HepG2 (cell line): Measurements from ENCODE around the gene GCH1. TPM values are rescaled to one million over a fixed set of nuclear protein-coding genes. Genes with fewer than 3 reads are reported as not detected.
A peak's percentile ranks its signal among the peaks of the same experiment; 100 is the strongest.

Experiments used
- FOSL1 ChIP-seq: sonication (generic); formaldehyde crosslinking; IDR thresholded peaks from 2 replicates; pipeline ENCODE4 v1.9.0; 2021; ENCODE audit warnings: missing genetic modification reagents, borderline replicate concordance
- FOXP1 ChIP-seq, 2 experiments: fragments of 450-650 bp in 1 of 2; IDR thresholded peaks; 2 replicates each; pipeline ENCODE4 v1.6.1; 2017 to 2018; ENCODE audit warnings: antibody characterized with exemption in 1 of 2
- JDP2 ChIP-seq: sonication (generic); formaldehyde crosslinking; IDR thresholded peaks from 2 replicates; pipeline ENCODE4 v1.8.1; 2022; ENCODE audit warnings: missing genetic modification reagents, borderline replicate concordance
- MTA1 ChIP-seq: sonication (generic); formaldehyde crosslinking; IDR thresholded peaks from 2 replicates; pipeline ENCODE4 v1.4.0; 2020; ENCODE audit warnings: missing genetic modification reagents, mild to moderate bottlenecking, borderline replicate concordance
- RFX1 ChIP-seq: fragments of 450-650 bp; IDR thresholded peaks from 2 replicates; pipeline ENCODE4 v1.6.1; 2017
- SIN3B ChIP-seq: fragments of 150-350 bp; IDR thresholded peaks from 2 replicates; pipeline ENCODE4 v1.6.1; 2014; ENCODE audit warnings: low read length
- ZNF619 ChIP-seq: sonication (generic); formaldehyde crosslinking; IDR thresholded peaks from 2 replicates; pipeline ENCODE4 v1.4.0; 2020; ENCODE audit warnings: mild to moderate bottlenecking, missing genetic modification reagents
- polyA plus RNA-seq, 8 experiments: library from polyadenylated mRNA; depleted of rRNA in 3 of 8; stranded (reverse) in 7 of 8; unstranded in 1 of 8; fragments of >200 nt; fragmentation: Illumina TruSeq in 4 of 8; extraction: Trizol in 4 of 8; gene quantifications; 2 replicates each; pipeline versions ENCODE4 v1.2.1 to v1.2.3, GENCODE V29; 2011 to 2016; ENCODE audit warnings: low read depth in 4 of 8, missing spikeins in 1 of 8, mixed read lengths in 1 of 8; ENCODE audit not compliant: insufficient read depth in 1 of 8
- total RNA-seq, 5 experiments: library from RNA; depleted of rRNA; stranded (reverse); fragments of >200 nt; fragmentation: Illumina TruSeq; extraction: Trizol; gene quantifications; 2 replicates each; pipeline ENCODE4 v1.2.3, GENCODE V29; 2016; ENCODE audit warnings: low read depth in 1 of 5
- TF ChIP-seq, protein P1 (sequence below): IDR thresholded peaks from 2 replicates; pipeline ENCODE4 v1.6.1; 2016; ENCODE audit warnings: missing genetic modification reagents, missing compliant biosample characterization
- TF ChIP-seq, protein P2 (sequence below): IDR thresholded peaks from 2 replicates; pipeline ENCODE4 v1.6.1; 2016; ENCODE audit warnings: missing biosample characterization, missing genetic modification reagents, low read depth
- TF ChIP-seq, protein P3 (sequence below): sonication (generic); formaldehyde crosslinking; IDR thresholded peaks from 2 replicates; pipeline ENCODE4 v1.8.1; 2023; ENCODE audit warnings: missing genetic modification reagents, mild to moderate bottlenecking, borderline replicate concordance
- TF ChIP-seq, protein P4 (sequence below): sonication (generic); formaldehyde crosslinking; IDR thresholded peaks from 2 replicates; pipeline ENCODE4 v1.5.0; 2020; ENCODE audit warnings: missing genetic modification reagents
- TF ChIP-seq, protein P5 (sequence below): IDR thresholded peaks from 2 replicates; pipeline ENCODE4 v1.6.1; 2016; ENCODE audit warnings: low read depth, missing genetic modification reagents, missing compliant biosample characterization
- TF ChIP-seq, protein P6 (sequence below): conservative IDR thresholded peaks from 2 replicates; pipeline ENCODE4 v1.6.1; 2018; ENCODE audit warnings: missing genetic modification reagents
- TF ChIP-seq, protein P7 (sequence below): sonication (generic); formaldehyde crosslinking; IDR thresholded peaks from 2 replicates; pipeline ENCODE4 v1.8.1; 2023; ENCODE audit warnings: mild to moderate bottlenecking, inconsistent platforms, moderate library complexity, missing genetic modification reagents, borderline replicate concordance
- TF ChIP-seq, protein P8 (sequence below): sonication (generic); formaldehyde crosslinking; IDR thresholded peaks from 2 replicates; pipeline ENCODE4 v1.5.0; 2020; ENCODE audit warnings: mild to moderate bottlenecking, missing genetic modification reagents, borderline replicate concordance

The GCH1 gene
- total and polyA plus RNA-seq, 2 of the 13 experiments (the other 11 are each of a cell fraction or from before 2014, with no cell fraction given): 15.0 to 25.2 TPM

DNA sequence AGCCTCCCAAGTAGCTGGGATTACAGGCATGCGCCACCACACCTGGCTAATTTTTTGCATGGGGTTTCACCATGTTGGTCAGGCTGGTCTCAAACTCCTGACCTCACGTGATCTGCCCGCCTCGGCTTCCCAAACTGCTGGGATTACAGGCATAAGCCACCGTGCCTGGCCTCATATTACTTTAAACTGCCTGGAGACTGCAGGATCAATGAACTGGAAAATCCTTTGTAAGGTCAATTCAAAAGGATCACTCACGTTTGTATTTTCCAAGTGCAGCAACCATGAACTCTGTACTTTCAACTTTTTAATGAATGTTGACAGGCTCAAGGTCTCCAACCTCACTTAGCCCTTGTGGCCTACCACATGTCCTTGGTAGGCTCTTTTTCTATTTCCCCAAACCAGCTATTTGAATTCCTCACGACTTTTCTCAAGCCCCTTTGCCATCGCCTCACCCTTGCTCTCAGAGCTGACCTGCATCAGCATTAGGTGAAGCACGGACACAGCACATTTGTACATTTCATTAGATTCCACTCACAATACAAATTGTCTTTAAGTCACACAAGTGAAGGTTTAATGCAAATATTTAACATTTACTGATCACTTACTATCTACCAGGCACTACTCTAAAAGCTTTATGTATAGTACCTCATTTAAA lies 42.2 kb upstream of the GCH1 start (continued):
- TF ChIP-seq, protein P1, sequence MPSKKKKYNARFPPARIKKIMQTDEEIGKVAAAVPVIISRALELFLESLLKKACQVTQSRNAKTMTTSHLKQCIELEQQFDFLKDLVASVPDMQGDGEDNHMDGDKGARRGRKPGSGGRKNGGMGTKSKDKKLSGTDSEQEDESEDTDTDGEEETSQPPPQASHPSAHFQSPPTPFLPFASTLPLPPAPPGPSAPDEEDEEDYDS (CRISPR knock-in tag): no peak
- TF ChIP-seq, protein P2, sequence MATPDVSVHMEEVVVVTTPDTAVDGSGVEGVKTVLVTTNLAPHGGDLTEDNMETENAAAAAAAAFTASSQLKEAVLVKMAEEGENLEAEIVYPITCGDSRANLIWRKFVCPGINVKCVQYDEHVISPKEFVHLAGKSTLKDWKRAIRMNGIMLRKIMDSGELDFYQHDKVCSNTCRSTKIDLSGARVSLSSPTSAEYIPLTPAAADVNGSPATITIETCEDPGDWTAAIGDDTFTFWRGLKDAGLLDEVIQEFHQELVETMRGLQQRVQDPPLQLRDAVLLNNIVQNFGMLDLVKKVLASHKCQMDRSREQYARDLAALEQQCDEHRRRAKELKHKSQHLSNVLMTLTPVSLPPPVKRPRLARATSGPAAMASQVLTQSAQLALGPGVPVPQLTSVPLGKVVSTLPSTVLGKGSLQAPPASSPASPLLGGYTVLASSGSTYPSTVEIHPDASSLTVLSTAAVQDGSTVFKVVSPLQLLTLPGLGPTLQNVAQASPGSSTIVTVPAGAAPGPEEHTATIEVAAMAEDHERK (CRISPR knock-in tag): no peak
- TF ChIP-seq, protein P3, sequence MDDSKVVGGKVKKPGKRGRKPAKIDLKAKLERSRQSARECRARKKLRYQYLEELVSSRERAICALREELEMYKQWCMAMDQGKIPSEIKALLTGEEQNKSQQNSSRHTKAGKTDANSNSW (CRISPR knock-in tag): no peak
- TF ChIP-seq FOXP1 (IDR thresholded peaks at IDR 0.05) (no peak), FOXP1 (CRISPR knock-in tag; IDR thresholded peaks at IDR 0.05) (peak; percentile 61), FOSL1 (CRISPR knock-in tag) (no peak), SIN3B (no peak), JDP2 (CRISPR knock-in tag) (no peak), ZNF619 (no peak), MTA1 (CRISPR knock-in tag) (no peak), RFX1 (no peak)
- TF ChIP-seq, protein P4, sequence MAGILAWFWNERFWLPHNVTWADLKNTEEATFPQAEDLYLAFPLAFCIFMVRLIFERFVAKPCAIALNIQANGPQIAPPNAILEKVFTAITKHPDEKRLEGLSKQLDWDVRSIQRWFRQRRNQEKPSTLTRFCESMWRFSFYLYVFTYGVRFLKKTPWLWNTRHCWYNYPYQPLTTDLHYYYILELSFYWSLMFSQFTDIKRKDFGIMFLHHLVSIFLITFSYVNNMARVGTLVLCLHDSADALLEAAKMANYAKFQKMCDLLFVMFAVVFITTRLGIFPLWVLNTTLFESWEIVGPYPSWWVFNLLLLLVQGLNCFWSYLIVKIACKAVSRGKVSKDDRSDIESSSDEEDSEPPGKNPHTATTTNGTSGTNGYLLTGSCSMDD: no peak
- TF ChIP-seq, protein P5, sequence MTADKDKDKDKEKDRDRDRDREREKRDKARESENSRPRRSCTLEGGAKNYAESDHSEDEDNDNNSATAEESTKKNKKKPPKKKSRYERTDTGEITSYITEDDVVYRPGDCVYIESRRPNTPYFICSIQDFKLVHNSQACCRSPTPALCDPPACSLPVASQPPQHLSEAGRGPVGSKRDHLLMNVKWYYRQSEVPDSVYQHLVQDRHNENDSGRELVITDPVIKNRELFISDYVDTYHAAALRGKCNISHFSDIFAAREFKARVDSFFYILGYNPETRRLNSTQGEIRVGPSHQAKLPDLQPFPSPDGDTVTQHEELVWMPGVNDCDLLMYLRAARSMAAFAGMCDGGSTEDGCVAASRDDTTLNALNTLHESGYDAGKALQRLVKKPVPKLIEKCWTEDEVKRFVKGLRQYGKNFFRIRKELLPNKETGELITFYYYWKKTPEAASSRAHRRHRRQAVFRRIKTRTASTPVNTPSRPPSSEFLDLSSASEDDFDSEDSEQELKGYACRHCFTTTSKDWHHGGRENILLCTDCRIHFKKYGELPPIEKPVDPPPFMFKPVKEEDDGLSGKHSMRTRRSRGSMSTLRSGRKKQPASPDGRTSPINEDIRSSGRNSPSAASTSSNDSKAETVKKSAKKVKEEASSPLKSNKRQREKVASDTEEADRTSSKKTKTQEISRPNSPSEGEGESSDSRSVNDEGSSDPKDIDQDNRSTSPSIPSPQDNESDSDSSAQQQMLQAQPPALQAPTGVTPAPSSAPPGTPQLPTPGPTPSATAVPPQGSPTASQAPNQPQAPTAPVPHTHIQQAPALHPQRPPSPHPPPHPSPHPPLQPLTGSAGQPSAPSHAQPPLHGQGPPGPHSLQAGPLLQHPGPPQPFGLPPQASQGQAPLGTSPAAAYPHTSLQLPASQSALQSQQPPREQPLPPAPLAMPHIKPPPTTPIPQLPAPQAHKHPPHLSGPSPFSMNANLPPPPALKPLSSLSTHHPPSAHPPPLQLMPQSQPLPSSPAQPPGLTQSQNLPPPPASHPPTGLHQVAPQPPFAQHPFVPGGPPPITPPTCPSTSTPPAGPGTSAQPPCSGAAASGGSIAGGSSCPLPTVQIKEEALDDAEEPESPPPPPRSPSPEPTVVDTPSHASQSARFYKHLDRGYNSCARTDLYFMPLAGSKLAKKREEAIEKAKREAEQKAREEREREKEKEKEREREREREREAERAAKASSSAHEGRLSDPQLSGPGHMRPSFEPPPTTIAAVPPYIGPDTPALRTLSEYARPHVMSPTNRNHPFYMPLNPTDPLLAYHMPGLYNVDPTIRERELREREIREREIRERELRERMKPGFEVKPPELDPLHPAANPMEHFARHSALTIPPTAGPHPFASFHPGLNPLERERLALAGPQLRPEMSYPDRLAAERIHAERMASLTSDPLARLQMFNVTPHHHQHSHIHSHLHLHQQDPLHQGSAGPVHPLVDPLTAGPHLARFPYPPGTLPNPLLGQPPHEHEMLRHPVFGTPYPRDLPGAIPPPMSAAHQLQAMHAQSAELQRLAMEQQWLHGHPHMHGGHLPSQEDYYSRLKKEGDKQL (CRISPR knock-in tag): no peak
- TF ChIP-seq, protein P6, sequence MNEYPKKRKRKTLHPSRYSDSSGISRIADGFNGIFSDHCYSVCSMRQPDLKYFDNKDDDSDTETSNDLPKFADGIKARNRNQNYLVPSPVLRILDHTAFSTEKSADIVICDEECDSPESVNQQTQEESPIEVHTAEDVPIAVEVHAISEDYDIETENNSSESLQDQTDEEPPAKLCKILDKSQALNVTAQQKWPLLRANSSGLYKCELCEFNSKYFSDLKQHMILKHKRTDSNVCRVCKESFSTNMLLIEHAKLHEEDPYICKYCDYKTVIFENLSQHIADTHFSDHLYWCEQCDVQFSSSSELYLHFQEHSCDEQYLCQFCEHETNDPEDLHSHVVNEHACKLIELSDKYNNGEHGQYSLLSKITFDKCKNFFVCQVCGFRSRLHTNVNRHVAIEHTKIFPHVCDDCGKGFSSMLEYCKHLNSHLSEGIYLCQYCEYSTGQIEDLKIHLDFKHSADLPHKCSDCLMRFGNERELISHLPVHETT: no peak
- TF ChIP-seq, protein P7, sequence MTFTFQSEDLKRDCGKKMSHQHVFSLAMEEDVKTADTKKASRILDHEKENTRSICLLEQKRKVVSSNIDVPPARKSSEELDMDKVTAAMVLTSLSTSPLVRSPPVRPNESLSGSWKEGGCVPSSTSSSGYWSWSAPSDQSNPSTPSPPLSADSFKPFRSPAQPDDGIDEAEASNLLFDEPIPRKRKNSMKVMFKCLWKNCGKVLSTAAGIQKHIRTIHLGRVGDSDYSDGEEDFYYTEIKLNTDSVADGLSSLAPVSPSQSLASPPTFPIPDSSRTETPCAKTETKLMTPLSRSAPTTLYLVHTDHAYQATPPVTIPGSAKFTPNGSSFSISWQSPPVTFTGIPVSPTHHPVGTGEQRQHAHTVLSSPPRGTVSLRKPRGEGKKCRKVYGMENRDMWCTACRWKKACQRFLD (CRISPR knock-in tag): no peak
- TF ChIP-seq, protein P8, sequence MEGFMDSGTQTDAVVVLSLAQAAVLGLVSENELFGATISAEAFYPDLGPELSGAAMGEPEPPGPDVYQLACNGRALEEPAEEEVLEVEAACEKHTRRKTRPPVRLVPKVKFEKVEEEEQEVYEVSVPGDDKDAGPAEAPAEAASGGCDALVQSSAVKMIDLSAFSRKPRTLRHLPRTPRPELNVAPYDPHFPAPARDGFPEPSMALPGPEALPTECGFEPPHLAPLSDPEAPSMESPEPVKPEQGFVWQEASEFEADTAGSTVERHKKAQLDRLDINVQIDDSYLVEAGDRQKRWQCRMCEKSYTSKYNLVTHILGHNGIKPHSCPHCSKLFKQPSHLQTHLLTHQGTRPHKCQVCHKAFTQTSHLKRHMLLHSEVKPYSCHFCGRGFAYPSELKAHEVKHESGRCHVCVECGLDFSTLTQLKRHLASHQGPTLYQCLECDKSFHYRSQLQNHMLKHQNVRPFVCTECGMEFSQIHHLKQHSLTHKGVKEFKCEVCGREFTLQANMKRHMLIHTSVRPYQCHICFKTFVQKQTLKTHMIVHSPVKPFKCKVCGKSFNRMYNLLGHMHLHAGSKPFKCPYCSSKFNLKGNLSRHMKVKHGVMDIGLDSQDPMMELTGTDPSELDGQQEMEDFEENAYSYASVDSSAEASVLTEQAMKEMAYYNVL (CRISPR knock-in tag): peak; percentile 56; the same call in 1 of the 2 replicates
